Neural progenitor cell (in vitro differentiated cells): ENCODE data around the gene TPST1. TPM values are rescaled to one million over a fixed set of nuclear protein-coding genes. Genes with fewer than 3 reads are reported as not detected.
A peak's percentile ranks its signal among the peaks of the same experiment; 100 is the strongest.

Experiments
- DNase-seq: peaks from one replicate; pipeline ENCODE4 v3.0.0-alpha.2; 2016; ENCODE audit warnings: low spot score
- H2AFZ ChIP-seq: fragments of 200-600 bp; sonication (generic); replicated peaks from 2 replicates; pipeline ENCODE4 v1.6.1; 2016; ENCODE audit warnings: antibody characterized with exemption
- H3F3A ChIP-seq: fragments of 200-600 bp; sonication (generic); 2 replicates; pipeline ENCODE4 v1.6.1; 2016; ENCODE audit warnings: antibody characterized with exemption, low read depth
- H3K27ac ChIP-seq: fragments of 200-600 bp; sonication (generic); 2 replicates; pipeline ENCODE4 v1.5.1; 2016; ENCODE audit warnings: mild to moderate bottlenecking
- H3K27me3 ChIP-seq: fragments of 200-600 bp; sonication (generic); 2 replicates; pipeline ENCODE4 v1.6.1; 2016; ENCODE audit warnings: mild to moderate bottlenecking, moderate library complexity
- H3K36me3 ChIP-seq: fragments of 200-600 bp; sonication (generic); 2 replicates; pipeline ENCODE4 v1.5.1; 2016
- H3K4me1 ChIP-seq: fragments of 200-600 bp; sonication (generic); 2 replicates; pipeline ENCODE4 v1.6.1; 2016; ENCODE audit warnings: mixed run types
- H3K4me2 ChIP-seq: fragments of 200-600 bp; sonication (generic); 2 replicates; pipeline ENCODE4 v1.6.1; 2016
- H3K4me3 ChIP-seq: fragments of 200-600 bp; sonication (generic); 2 replicates; pipeline ENCODE4 v1.5.1; 2016
- H3K79me2 ChIP-seq: fragments of 200-600 bp; sonication (generic); 2 replicates; pipeline ENCODE4 v1.6.1; 2016; ENCODE audit warnings: low read depth
- H3K9ac ChIP-seq: fragments of 200-600 bp; sonication (generic); 2 replicates; pipeline ENCODE4 v1.6.1; 2016
- H3K9me3 ChIP-seq: fragments of 200-600 bp; sonication (generic); 2 replicates; pipeline ENCODE4 v1.5.1; 2016; ENCODE audit warnings: low read depth
- H4K20me1 ChIP-seq: fragments of 200-600 bp; sonication (generic); 2 replicates; pipeline ENCODE4 v1.6.1; 2016; ENCODE audit warnings: low read depth
- H3K27ac Mint-ChIP-seq: 3 replicates; pipeline ENCODE4 v1.8.0; 2021; ENCODE audit warnings: mixed read lengths
- H3K27me3 Mint-ChIP-seq: 2 replicates; pipeline ENCODE4 v1.8.0; 2022; ENCODE audit warnings: low read depth, mild to moderate bottlenecking, inconsistent platforms, moderate library complexity, mixed read lengths; ENCODE audit not compliant: insufficient read depth
- H3K36me3 Mint-ChIP-seq: 3 replicates; pipeline ENCODE4 v1.8.0; 2021; ENCODE audit warnings: mixed read lengths
- H3K4me1 Mint-ChIP-seq: 3 replicates; pipeline ENCODE4 v1.8.0; 2021; ENCODE audit warnings: mixed read lengths
- H3K4me3 Mint-ChIP-seq: 3 replicates; pipeline ENCODE4 v1.8.0; 2021; ENCODE audit warnings: mild to moderate bottlenecking, moderate library complexity, mixed read lengths
- H3K9me3 Mint-ChIP-seq: 3 replicates; pipeline ENCODE4 v1.8.0; 2020; ENCODE audit warnings: mixed read lengths
- CTCF ChIP-seq: fragments of 200-600 bp; sonication (generic); IDR thresholded peaks from 2 replicates; pipeline ENCODE4 v1.5.1; 2017; ENCODE audit warnings: antibody characterized with exemption, mild to moderate bottlenecking
- EZH2 ChIP-seq: fragments of 200-600 bp; sonication (generic); IDR thresholded peaks from 2 replicates; pipeline ENCODE4 v1.6.1; 2017; ENCODE audit warnings: antibody characterized with exemption, mild to moderate bottlenecking, moderate library complexity
- EZH2phosphoT487 ChIP-seq: fragments of 200-600 bp; sonication (generic); IDR thresholded peaks from 2 replicates; pipeline ENCODE4 v1.6.1; 2017; ENCODE audit warnings: antibody characterized with exemption
- total RNA-seq: library from RNA; depleted of rRNA; stranded (reverse); fragments of >200 nt; gene quantifications from 2 replicates; pipeline ENCODE4 v1.2.3, GENCODE V29; 2015; ENCODE audit warnings: low replicate concordance

TPST1 gene
- total RNA-seq, 1 donor from 2014 or later: 24.9 TPM

- Histone ChIP-seq H3K9me3 (peaks cover 18% of the 10 kb centered on the region), H3K27me3 (no peaks in the 10 kb centered on the region), H3K27ac (no peak overlapping the region), H3K4me3 (no peak overlapping the region), H3K4me1 (no peaks in the 10 kb centered on the region), H3K4me2 (no peak overlapping the region), H4K20me1 (no peaks in the 10 kb centered on the region), H2AFZ (no peak overlapping the region), H3K9ac (no peak overlapping the region), H3K79me2 (peaks cover 4% of the 10 kb centered on the region), H3F3A (no peaks in the 10 kb centered on the region), H3K36me3 (peaks cover 7% of the 10 kb centered on the region)
- Mint-ChIP-seq H3K27ac (no peak overlapping the region), H3K27me3 (no peaks in the 10 kb centered on the region), H3K4me3 (no peak overlapping the region), H3K36me3 (peaks cover 13% of the 10 kb centered on the region), H3K4me1 (no peaks in the 10 kb centered on the region), H3K9me3 (peaks cover 42% of the 10 kb centered on the region)
- peak; percentile 56 for DNase-seq
- TF ChIP-seq EZH2 (no peak), CTCF (no peak), EZH2phosphoT487 (no peak)
Observed at GRCh38 chr7:66265566-66265965, 60.4 kb downstream of the TPST1 start.

- no peaks in the 10 kb centered on the region for H3F3A ChIP-seq
- Mint-ChIP-seq H3K9me3 (peaks cover 42% of the 10 kb centered on the region), H3K27ac (no peak overlapping the region), H3K4me3 (no peak overlapping the region), H3K4me1 (no peaks in the 10 kb centered on the region), H3K27me3 (no peaks in the 10 kb centered on the region), H3K36me3 (peaks cover 20% of the 10 kb centered on the region)
- no peak overlapping the region for H3K4me3 ChIP-seq
- no peak for DNase-seq
- no peak overlapping the region for H3K27ac ChIP-seq
- peaks cover 7% of the 10 kb centered on the region for H3K36me3 ChIP-seq
- H3K4me1 ChIP-seq: no peaks in the 10 kb centered on the region
- H3K4me2 ChIP-seq: no peak overlapping the region
- no peak overlapping the region for H2AFZ ChIP-seq
- H4K20me1 ChIP-seq: no peaks in the 10 kb centered on the region
- H3K79me2 ChIP-seq: no peaks in the 10 kb centered on the region
- H3K9me3 ChIP-seq: peaks cover 18% of the 10 kb centered on the region
- H3K27me3 ChIP-seq: no peaks in the 10 kb centered on the region
- TF ChIP-seq EZH2phosphoT487 (no peak), CTCF (no peak), EZH2 (no peak)
- H3K9ac ChIP-seq: no peak overlapping the region
Observed at GRCh38 chr7:66267249-66267648, 62.1 kb downstream of the TPST1 start.

- H3K4me2 ChIP-seq: no peak overlapping the region
- no peaks in the 10 kb centered on the region for H3K79me2 ChIP-seq
- H3K36me3 ChIP-seq: peaks cover 7% of the 10 kb centered on the region
- H3K27ac ChIP-seq: no peak overlapping the region
- Mint-ChIP-seq H3K27me3 (no peaks in the 10 kb centered on the region), H3K4me3 (no peak overlapping the region), H3K36me3 (peaks cover 24% of the 10 kb centered on the region), H3K9me3 (peaks cover 33% of the 10 kb centered on the region), H3K4me1 (no peaks in the 10 kb centered on the region), H3K27ac (no peak overlapping the region)
- no peak for DNase-seq
- H3K4me1 ChIP-seq: no peaks in the 10 kb centered on the region
- no peaks in the 10 kb centered on the region for H3F3A ChIP-seq
- TF ChIP-seq EZH2phosphoT487 (no peak), EZH2 (no peak), CTCF (no peak)
- no peaks in the 10 kb centered on the region for H4K20me1 ChIP-seq
- H3K9ac ChIP-seq: no peak overlapping the region
- H2AFZ ChIP-seq: no peak overlapping the region
- no peak overlapping the region for H3K4me3 ChIP-seq
- H3K27me3 ChIP-seq: no peaks in the 10 kb centered on the region
- peaks cover 9% of the 10 kb centered on the region for H3K9me3 ChIP-seq
Observed at GRCh38 chr7:66269978-66270377, 64.8 kb downstream of the TPST1 start.
